ENCODE results near the gene RNASEH2A.
A peak's percentile ranks its signal among the peaks of the same experiment; 100 is the strongest.

Gene RNASEH2A

GRCh38 chr19:12806242-12807081 is at the start of gene RNASEH2A:
Gene RNASEH2A (plus strand): TSS chr19:12806584. CDS start chr19:12806674, 90 bp downstream.
- ATAC-seq: peak; percentile 92 to 93

- peak; percentile 75 to 78 for ATAC-seq
Measured at GRCh38 chr19:12757544-12758274, 48.7 kb upstream of the RNASEH2A start.

GRCh38 chr19:12759686-12760085 is 46.7 kb upstream of the RNASEH2A start:
- ATAC-seq: no peak

GRCh38 chr19:12763100-12763499 is 43.3 kb upstream of the RNASEH2A start:
- ATAC-seq: no peak

- ATAC-seq: no peak
Measured at GRCh38 chr19:12764698-12765097, 41.7 kb upstream of the RNASEH2A start.

- ATAC-seq: peak in 1 of 2 donors; percentile 55
Measured at GRCh38 chr19:12766051-12766521, 40.3 kb upstream of the RNASEH2A start.

GRCh38 chr19:12767150-12767549 is 39.2 kb upstream of the RNASEH2A start:
- ATAC-seq: no peak

- ATAC-seq: no peak
Measured at GRCh38 chr19:12767666-12768065, 38.7 kb upstream of the RNASEH2A start.

GRCh38 chr19:12769689-12770088 is 36.7 kb upstream of the RNASEH2A start:
- peak; percentile 85 to 90 for ATAC-seq

GRCh38 chr19:12770922-12771321 is 35.5 kb upstream of the RNASEH2A start:
- ATAC-seq: no peak

GRCh38 chr19:12772323-12772722 is 34.1 kb upstream of the RNASEH2A start:
- no peak for ATAC-seq

- ATAC-seq: no peak
Measured at GRCh38 chr19:12773571-12773970, 32.8 kb upstream of the RNASEH2A start.

GRCh38 chr19:12774588-12775555 is 31.5 kb upstream of the RNASEH2A start, which contains the start of gene HOOK2:
Gene HOOK2 (minus strand): TSS chr19:12775552. CDS start chr19:12775449, 103 bp downstream.
- no peak for ATAC-seq

- ATAC-seq: peak; percentile 34
Measured at GRCh38 chr19:12777217-12778016, 29.0 kb upstream of the RNASEH2A start.

- ATAC-seq: no peak
Measured at GRCh38 chr19:12778017-12778904, 28.1 kb upstream of the RNASEH2A start.

GRCh38 chr19:12778905-12779161 is 27.6 kb upstream of the RNASEH2A start:
- no peak for ATAC-seq

- no peak for ATAC-seq
Measured at GRCh38 chr19:12779162-12779993, 27.0 kb upstream of the RNASEH2A start.

- ATAC-seq: peak in 1 of 2 donors; percentile 6
Measured at GRCh38 chr19:12782174-12782423, 24.3 kb upstream of the RNASEH2A start.

GRCh38 chr19:12782424-12783290 is 23.7 kb upstream of the RNASEH2A start:
- ATAC-seq: peak; percentile 53 to 65

All from activated CD4-positive, CD25-positive, alpha-beta regulatory T cell treated with anti-CD3 and anti-CD28 coated beads, Interleukin-2, amount 50 U/mL, for 24 hours (primary cell).